ENCODE data around the gene GDPD4.

The GDPD4 gene

GRCh38 chr11:77207618-77208313 lies 93.7 kb downstream of the GDPD4 start:
- no peak overlapping the region for H3K27ac ChIP-seq (ENCODE audit: low read depth, low read length)
- no peak overlapping the region for H3K9ac ChIP-seq (ENCODE audit: low read depth in 1 of 2, low read length in 2 of 2)
- H3K4me1 ChIP-seq (ENCODE audit: control insufficient read depth in 1 of 2, insufficient read depth in 2 of 2, low read length in 2 of 2), result no peaks in the 10 kb centered on the region
- H3K36me3 ChIP-seq (ENCODE audit: control insufficient read depth in 1 of 2, insufficient read depth in 2 of 2, low read length in 2 of 2), result no peaks in the 10 kb centered on the region
- H3K9me3 ChIP-seq (ENCODE audit: control insufficient read depth in 1 of 2, low read length in 2 of 2), result no peaks in the 10 kb centered on the region
- no peaks in the 10 kb centered on the region for H3K27me3 ChIP-seq (ENCODE audit: control insufficient read depth in 1 of 2, insufficient read depth in 2 of 2, low read length in 2 of 2)
- no peak overlapping the region for H3K4me3 ChIP-seq (ENCODE audit: low read depth in 1 of 2, low read length in 2 of 2)

GRCh38 chr11:77207019-77207485 lies 94.4 kb downstream of the GDPD4 start:
- H3K9me3 ChIP-seq (ENCODE audit: control insufficient read depth in 1 of 2, low read length in 2 of 2), result no peaks in the 10 kb centered on the region
- H3K9ac ChIP-seq (ENCODE audit: low read depth in 1 of 2, low read length in 2 of 2), result no peak overlapping the region
- no peak overlapping the region for H3K4me3 ChIP-seq (ENCODE audit: low read depth in 1 of 2, low read length in 2 of 2)
- no peaks in the 10 kb centered on the region for H3K4me1 ChIP-seq (ENCODE audit: control insufficient read depth in 1 of 2, insufficient read depth in 2 of 2, low read length in 2 of 2)
- no peaks in the 10 kb centered on the region for H3K27me3 ChIP-seq (ENCODE audit: control insufficient read depth in 1 of 2, insufficient read depth in 2 of 2, low read length in 2 of 2)
- H3K36me3 ChIP-seq (ENCODE audit: control insufficient read depth in 1 of 2, insufficient read depth in 2 of 2, low read length in 2 of 2), result no peaks in the 10 kb centered on the region
- H3K27ac ChIP-seq (ENCODE audit: low read depth, low read length), result no peak overlapping the region

GRCh38 chr11:77206264-77207018 lies 95.0 kb downstream of the GDPD4 start:
- no peak overlapping the region for H3K9ac ChIP-seq (ENCODE audit: low read depth in 1 of 2, low read length in 2 of 2)
- no peaks in the 10 kb centered on the region for H3K9me3 ChIP-seq (ENCODE audit: control insufficient read depth in 1 of 2, low read length in 2 of 2)
- no peaks in the 10 kb centered on the region for H3K4me1 ChIP-seq (ENCODE audit: control insufficient read depth in 1 of 2, insufficient read depth in 2 of 2, low read length in 2 of 2)
- no peaks in the 10 kb centered on the region for H3K36me3 ChIP-seq (ENCODE audit: control insufficient read depth in 1 of 2, insufficient read depth in 2 of 2, low read length in 2 of 2)
- H3K27me3 ChIP-seq (ENCODE audit: control insufficient read depth in 1 of 2, insufficient read depth in 2 of 2, low read length in 2 of 2), result no peaks in the 10 kb centered on the region
- no peak overlapping the region for H3K27ac ChIP-seq (ENCODE audit: low read depth, low read length)
- no peak overlapping the region for H3K4me3 ChIP-seq (ENCODE audit: low read depth in 1 of 2, low read length in 2 of 2)

DNA sequence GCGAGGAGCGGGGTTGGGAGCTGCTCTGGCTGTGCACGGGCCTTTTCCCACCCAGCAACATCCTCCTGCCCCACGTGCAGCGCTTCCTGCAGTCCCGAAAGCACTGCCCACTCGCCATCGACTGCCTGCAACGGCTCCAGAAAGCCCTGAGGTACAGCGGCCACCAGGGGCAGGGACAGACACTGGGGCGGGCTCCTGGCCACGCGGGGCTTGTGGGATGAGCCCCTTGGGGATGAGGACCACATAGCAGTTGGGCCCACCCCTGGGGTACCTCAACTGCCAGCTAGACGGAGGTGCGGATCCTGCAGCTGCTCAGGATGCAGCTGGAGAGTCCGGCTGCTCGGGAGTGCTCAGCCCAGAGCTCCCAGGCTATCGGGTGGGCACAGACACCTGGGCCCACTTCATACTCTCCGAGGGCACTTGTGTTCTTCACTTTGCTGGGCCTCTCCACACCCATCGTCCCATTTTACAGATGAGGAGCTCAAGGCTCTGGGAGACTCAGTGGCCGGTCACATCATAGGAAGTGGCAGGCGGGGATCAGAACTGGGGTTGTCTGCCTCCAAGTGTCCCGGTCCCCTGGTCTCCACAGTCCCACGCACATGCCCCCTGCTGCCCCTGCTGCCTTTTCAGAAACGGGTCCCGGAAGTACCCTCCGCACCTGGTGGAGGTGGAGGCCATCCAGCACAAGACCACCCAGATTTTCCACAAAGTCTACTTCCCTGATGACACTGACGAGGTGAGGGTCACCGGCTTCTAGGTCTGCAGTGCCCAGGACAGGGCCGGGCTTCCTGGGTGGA lies 95.8 kb downstream of the GDPD4 start:
- H3K27ac ChIP-seq (ENCODE audit: low read depth, low read length), result no peak overlapping the region
- H3K27me3 ChIP-seq (ENCODE audit: control insufficient read depth in 1 of 2, insufficient read depth in 2 of 2, low read length in 2 of 2), result no peaks in the 10 kb centered on the region
- H3K9me3 ChIP-seq (ENCODE audit: control insufficient read depth in 1 of 2, low read length in 2 of 2), result no peaks in the 10 kb centered on the region
- H3K36me3 ChIP-seq (ENCODE audit: control insufficient read depth in 1 of 2, insufficient read depth in 2 of 2, low read length in 2 of 2), result no peaks in the 10 kb centered on the region
- H3K4me3 ChIP-seq (ENCODE audit: low read depth in 1 of 2, low read length in 2 of 2), result no peak overlapping the region
- H3K4me1 ChIP-seq (ENCODE audit: control insufficient read depth in 1 of 2, insufficient read depth in 2 of 2, low read length in 2 of 2), result no peaks in the 10 kb centered on the region
- no peak overlapping the region for H3K9ac ChIP-seq (ENCODE audit: low read depth in 1 of 2, low read length in 2 of 2)

DNA sequence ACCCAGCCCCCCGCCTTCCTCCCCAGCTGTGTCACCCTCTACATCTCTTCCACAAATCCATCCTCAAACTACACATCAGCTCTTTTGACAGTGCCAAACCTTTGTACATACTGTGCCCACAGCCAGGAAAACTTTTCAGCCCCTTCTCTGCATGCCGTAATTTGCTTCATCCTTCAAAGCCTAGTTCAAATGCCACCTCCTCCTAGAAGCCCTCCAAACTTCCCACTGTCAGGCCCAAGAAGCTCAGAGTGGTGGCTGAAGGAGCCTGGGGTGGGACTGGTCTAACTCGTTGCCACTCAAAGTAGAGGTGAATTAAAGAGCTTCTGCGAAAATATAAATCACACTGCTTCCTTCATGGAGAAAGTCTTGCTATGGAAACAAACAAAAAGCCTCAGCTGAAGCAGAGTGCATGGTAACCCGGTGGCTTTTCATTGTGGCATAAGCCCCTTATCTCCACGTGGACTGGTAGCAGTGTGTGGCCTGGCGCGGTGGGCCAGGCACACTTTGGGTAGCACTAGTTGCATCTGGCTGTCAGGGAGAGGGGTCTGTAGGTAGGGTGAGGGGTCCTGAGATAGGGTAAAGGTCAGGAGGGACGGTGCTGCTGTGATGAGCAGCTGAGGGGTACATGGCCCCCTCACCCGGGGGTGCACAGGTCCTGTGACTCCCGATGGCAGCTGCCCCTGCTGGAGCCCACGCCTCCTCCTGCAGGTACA lies 96.6 kb downstream of the GDPD4 start:
- Histone ChIP-seq H3K4me1 (ENCODE audit: control insufficient read depth in 1 of 2, insufficient read depth in 2 of 2, low read length in 2 of 2) (no peaks in the 10 kb centered on the region), H3K36me3 (ENCODE audit: control insufficient read depth in 1 of 2, insufficient read depth in 2 of 2, low read length in 2 of 2) (no peaks in the 10 kb centered on the region), H3K27ac (ENCODE audit: low read depth, low read length) (no peak overlapping the region), H3K4me3 (ENCODE audit: low read depth in 1 of 2, low read length in 2 of 2) (no peak overlapping the region), H3K9me3 (ENCODE audit: control insufficient read depth in 1 of 2, low read length in 2 of 2) (no peaks in the 10 kb centered on the region), H3K27me3 (ENCODE audit: control insufficient read depth in 1 of 2, insufficient read depth in 2 of 2, low read length in 2 of 2) (no peaks in the 10 kb centered on the region), H3K9ac (ENCODE audit: low read depth in 1 of 2, low read length in 2 of 2) (no peak overlapping the region)

GRCh38 chr11:77203901-77204753 lies 97.4 kb downstream of the GDPD4 start:
- no peak overlapping the region for H3K9ac ChIP-seq (ENCODE audit: low read depth in 1 of 2, low read length in 2 of 2)
- H3K4me1 ChIP-seq (ENCODE audit: control insufficient read depth in 1 of 2, insufficient read depth in 2 of 2, low read length in 2 of 2), result no peaks in the 10 kb centered on the region
- H3K36me3 ChIP-seq (ENCODE audit: control insufficient read depth in 1 of 2, insufficient read depth in 2 of 2, low read length in 2 of 2), result no peaks in the 10 kb centered on the region
- no peaks in the 10 kb centered on the region for H3K27me3 ChIP-seq (ENCODE audit: control insufficient read depth in 1 of 2, insufficient read depth in 2 of 2, low read length in 2 of 2)
- no peaks in the 10 kb centered on the region for H3K9me3 ChIP-seq (ENCODE audit: control insufficient read depth in 1 of 2, low read length in 2 of 2)
- no peak overlapping the region for H3K27ac ChIP-seq (ENCODE audit: low read depth, low read length)
- no peak overlapping the region for H3K4me3 ChIP-seq (ENCODE audit: low read depth in 1 of 2, low read length in 2 of 2)

DNA sequence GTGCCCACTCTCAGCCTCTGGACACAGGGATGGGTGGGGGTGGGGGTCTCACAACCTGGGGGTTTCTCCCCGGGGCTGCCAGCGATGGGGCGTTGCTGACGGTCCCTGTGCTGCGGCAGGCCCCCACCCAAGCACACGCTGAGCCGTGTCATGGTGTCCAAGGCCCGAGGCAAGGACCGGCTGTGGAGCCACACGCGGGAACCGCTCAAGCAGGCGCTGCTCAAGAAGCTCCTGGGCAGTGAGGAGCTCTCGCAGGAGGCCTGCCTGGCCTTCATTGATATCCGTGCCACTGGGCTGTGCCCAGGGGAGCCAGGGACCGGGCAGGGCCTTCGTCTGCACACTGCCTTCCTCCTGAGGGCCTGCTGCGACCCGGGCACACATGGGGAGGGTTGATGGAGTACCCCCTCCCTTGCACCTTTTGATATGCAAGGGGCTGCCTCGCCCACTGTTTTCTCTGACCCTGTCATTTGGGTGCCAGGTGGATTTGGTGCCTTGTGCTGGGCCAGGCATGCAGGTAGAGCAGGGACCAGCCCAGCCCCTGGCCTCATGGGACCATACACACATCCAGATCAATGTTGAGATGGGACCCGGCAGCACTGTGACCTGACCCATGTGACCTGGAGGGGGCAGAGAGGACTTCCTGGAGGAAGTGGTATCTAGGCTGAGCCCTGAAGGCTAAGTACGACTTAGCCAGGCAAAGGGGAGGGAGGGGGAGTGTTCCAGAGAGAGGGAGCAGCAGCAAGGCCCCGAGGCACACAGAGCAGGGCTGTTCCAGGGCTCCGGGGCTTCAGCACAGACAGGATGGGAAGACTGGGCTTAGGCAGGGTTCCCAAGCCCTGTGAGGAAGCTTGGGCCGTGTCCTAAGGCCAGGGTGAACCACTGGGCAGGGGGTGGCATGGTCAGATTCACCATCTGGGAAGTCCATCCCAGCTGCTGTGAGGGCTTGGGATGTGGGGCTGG lies 98.3 kb downstream of the GDPD4 start:
- H3K4me1 ChIP-seq (ENCODE audit: control insufficient read depth in 1 of 2, insufficient read depth in 2 of 2, low read length in 2 of 2), result no peaks in the 10 kb centered on the region
- H3K36me3 ChIP-seq (ENCODE audit: control insufficient read depth in 1 of 2, insufficient read depth in 2 of 2, low read length in 2 of 2), result no peaks in the 10 kb centered on the region
- H3K9ac ChIP-seq (ENCODE audit: low read depth in 1 of 2, low read length in 2 of 2), result no peak overlapping the region
- no peaks in the 10 kb centered on the region for H3K9me3 ChIP-seq (ENCODE audit: control insufficient read depth in 1 of 2, low read length in 2 of 2)
- no peaks in the 10 kb centered on the region for H3K27me3 ChIP-seq (ENCODE audit: control insufficient read depth in 1 of 2, insufficient read depth in 2 of 2, low read length in 2 of 2)
- H3K4me3 ChIP-seq (ENCODE audit: low read depth in 1 of 2, low read length in 2 of 2), result no peak overlapping the region
- H3K27ac ChIP-seq (ENCODE audit: low read depth, low read length), result no peak overlapping the region

- Histone ChIP-seq H3K4me1 (ENCODE audit: control insufficient read depth in 1 of 2, insufficient read depth in 2 of 2, low read length in 2 of 2) (no peaks in the 10 kb centered on the region), H3K9ac (ENCODE audit: low read depth in 1 of 2, low read length in 2 of 2) (no peak overlapping the region), H3K4me3 (ENCODE audit: low read depth in 1 of 2, low read length in 2 of 2) (no peak overlapping the region), H3K9me3 (ENCODE audit: control insufficient read depth in 1 of 2, low read length in 2 of 2) (no peaks in the 10 kb centered on the region), H3K36me3 (ENCODE audit: control insufficient read depth in 1 of 2, insufficient read depth in 2 of 2, low read length in 2 of 2) (no peaks in the 10 kb centered on the region), H3K27ac (ENCODE audit: low read depth, low read length) (no peak overlapping the region), H3K27me3 (ENCODE audit: control insufficient read depth in 1 of 2, insufficient read depth in 2 of 2, low read length in 2 of 2) (no peaks in the 10 kb centered on the region)
Observed at GRCh38 chr11:77201991-77202841, 99.3 kb downstream of the GDPD4 start.

All from duodenal mucosa (tissue), 2 donors.